OCI-LY1 (cell line): ENCODE measurements around the gene POU6F2.

Source experiments
- EZH2 ChIP-seq: fragments of 200-600 bp; sonication (generic), shearing (Covaris generic); IDR thresholded peaks from 2 replicates; pipeline ENCODE4 v1.8.0; 2017; ENCODE audit warnings: borderline replicate concordance, mixed run types, mild to moderate bottlenecking, antibody characterized with exemption, low read length, moderate library complexity, mixed read lengths
- TF ChIP-seq, protein P1 (sequence below): fragments of 200-600 bp; sonication (generic), shearing (Covaris generic); IDR thresholded peaks from 2 replicates; pipeline ENCODE4 v1.5.1; 2017; ENCODE audit warnings: mild to moderate bottlenecking, antibody characterized with exemption, low read length, moderate library complexity, mixed read lengths

DNA sequence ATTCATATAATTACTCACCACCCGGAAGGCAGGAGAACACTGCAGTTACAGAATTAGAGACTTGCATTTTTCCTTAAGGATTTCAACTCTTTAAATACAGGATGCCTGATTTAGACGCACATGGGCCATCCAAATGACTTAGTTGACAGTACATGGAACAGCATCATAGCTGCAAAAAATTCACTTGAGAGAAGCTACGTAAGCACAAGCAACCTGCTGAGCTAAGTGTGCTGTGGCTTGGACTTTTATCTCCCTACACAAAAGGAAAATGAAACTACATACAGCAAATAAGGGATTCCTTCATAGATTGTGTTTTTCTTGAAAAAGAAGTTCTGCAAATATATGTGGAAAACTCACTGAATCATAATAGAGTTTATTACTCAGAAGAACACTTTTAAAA, 152.6 kb downstream of the POU6F2 start:
- TF ChIP-seq, protein P1, sequence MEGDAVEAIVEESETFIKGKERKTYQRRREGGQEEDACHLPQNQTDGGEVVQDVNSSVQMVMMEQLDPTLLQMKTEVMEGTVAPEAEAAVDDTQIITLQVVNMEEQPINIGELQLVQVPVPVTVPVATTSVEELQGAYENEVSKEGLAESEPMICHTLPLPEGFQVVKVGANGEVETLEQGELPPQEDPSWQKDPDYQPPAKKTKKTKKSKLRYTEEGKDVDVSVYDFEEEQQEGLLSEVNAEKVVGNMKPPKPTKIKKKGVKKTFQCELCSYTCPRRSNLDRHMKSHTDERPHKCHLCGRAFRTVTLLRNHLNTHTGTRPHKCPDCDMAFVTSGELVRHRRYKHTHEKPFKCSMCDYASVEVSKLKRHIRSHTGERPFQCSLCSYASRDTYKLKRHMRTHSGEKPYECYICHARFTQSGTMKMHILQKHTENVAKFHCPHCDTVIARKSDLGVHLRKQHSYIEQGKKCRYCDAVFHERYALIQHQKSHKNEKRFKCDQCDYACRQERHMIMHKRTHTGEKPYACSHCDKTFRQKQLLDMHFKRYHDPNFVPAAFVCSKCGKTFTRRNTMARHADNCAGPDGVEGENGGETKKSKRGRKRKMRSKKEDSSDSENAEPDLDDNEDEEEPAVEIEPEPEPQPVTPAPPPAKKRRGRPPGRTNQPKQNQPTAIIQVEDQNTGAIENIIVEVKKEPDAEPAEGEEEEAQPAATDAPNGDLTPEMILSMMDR: no peak
- TF ChIP-seq EZH2: no peak
